22Rv1 (cell line): ENCODE results near the gene ACOXL.

ENCODE experiments used
- ZFX ChIP-seq: fragments of 450-650 bp; IDR thresholded peaks from 2 replicates; pipeline ENCODE4 v1.6.1; 2017; ENCODE audit warnings: antibody characterized with exemption, borderline replicate concordance
- TF ChIP-seq, protein P1 (sequence below): fragments of 450-650 bp; IDR thresholded peaks from 2 replicates; pipeline ENCODE4 v1.5.1; 2017; ENCODE audit warnings: mild to moderate bottlenecking

- TF ChIP-seq, protein P1, sequence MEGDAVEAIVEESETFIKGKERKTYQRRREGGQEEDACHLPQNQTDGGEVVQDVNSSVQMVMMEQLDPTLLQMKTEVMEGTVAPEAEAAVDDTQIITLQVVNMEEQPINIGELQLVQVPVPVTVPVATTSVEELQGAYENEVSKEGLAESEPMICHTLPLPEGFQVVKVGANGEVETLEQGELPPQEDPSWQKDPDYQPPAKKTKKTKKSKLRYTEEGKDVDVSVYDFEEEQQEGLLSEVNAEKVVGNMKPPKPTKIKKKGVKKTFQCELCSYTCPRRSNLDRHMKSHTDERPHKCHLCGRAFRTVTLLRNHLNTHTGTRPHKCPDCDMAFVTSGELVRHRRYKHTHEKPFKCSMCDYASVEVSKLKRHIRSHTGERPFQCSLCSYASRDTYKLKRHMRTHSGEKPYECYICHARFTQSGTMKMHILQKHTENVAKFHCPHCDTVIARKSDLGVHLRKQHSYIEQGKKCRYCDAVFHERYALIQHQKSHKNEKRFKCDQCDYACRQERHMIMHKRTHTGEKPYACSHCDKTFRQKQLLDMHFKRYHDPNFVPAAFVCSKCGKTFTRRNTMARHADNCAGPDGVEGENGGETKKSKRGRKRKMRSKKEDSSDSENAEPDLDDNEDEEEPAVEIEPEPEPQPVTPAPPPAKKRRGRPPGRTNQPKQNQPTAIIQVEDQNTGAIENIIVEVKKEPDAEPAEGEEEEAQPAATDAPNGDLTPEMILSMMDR: no peak
- no peak for TF ChIP-seq ZFX
Measured at GRCh38 chr2:110827511-110827910, 95.1 kb downstream of the ACOXL start.
